GM12878 (cell line): ENCODE results near the gene KCNMB2.

Source experiments
- CTCF ChIP-seq, 3 experiments: IDR thresholded peaks in 2 of 3; conservative IDR thresholded peaks in 1 of 3; 2 replicates each; pipeline ENCODE4 v1.5.1; 2011; ENCODE audit warnings: low read depth in 3 of 3, low read length in 3 of 3, mild to moderate bottlenecking in 3 of 3, control low read depth in 2 of 3, moderate library complexity in 2 of 3, inconsistent platforms in 1 of 3, mixed read lengths in 1 of 3; ENCODE audit not compliant: control insufficient read depth in 2 of 3, insufficient read depth in 1 of 3; ENCODE audit errors: extremely low read depth in 1 of 3
- EGR1 ChIP-seq, 2 experiments: IDR thresholded peaks; 1 replicate in 1 of 2; 2 replicates in 1 of 2; pipeline ENCODE4 v1.6.1; 2011 to 2012; ENCODE audit warnings: low read depth in 2 of 2, low read length in 2 of 2, borderline replicate concordance in 1 of 2, mild to moderate bottlenecking in 1 of 2, moderate library complexity in 1 of 2
- EZH2 ChIP-seq: IDR thresholded peaks from 2 replicates; pipeline ENCODE4 v1.6.1; 2012; ENCODE audit warnings: low read depth, mild to moderate bottlenecking, control low read depth, inconsistent platforms, low read length, borderline replicate concordance; ENCODE audit not compliant: control insufficient read depth
- FOXM1 ChIP-seq: IDR thresholded peaks from 2 replicates; pipeline ENCODE4 v1.6.1; 2012; ENCODE audit warnings: low read depth, mild to moderate bottlenecking, inconsistent platforms, low read length, moderate library complexity
- PRDM15 ChIP-seq: fragments of 450-650 bp; formaldehyde crosslinking; IDR thresholded peaks from 2 replicates; pipeline ENCODE4 v1.4.0; 2020; ENCODE audit warnings: mild to moderate bottlenecking, moderate library complexity
- SPI1 ChIP-seq: IDR thresholded peaks from 2 replicates; pipeline ENCODE4 v1.6.1; 2011; ENCODE audit warnings: low read depth, mild to moderate bottlenecking, low read length, moderate library complexity, borderline replicate concordance; ENCODE audit not compliant: insufficient read depth

GRCh38 chr3:178768072-178768864 lies 232.0 kb downstream of the KCNMB2 start:
- no peak for TF ChIP-seq FOXM1
- no peak for TF ChIP-seq CTCF (IDR thresholded peaks at IDR 0.05 in 2 of 3, conservative IDR thresholded peaks at IDR 0.05 in 1 of 3; ENCODE audit: control insufficient read depth in 2 of 3, extremely low read depth in 1 of 3, insufficient read depth in 1 of 3, low read depth in 3 of 3, low read length in 3 of 3)
- no peak for TF ChIP-seq EGR1 (IDR thresholded peaks at IDR 0.05; ENCODE audit: borderline replicate concordance in 1 of 2, low read depth in 2 of 2, low read length in 2 of 2)
- TF ChIP-seq PRDM15 (CRISPR knock-in tag), result no peak
- TF ChIP-seq SPI1, result peak; percentile 76
- no peak for TF ChIP-seq EZH2
